ENCODE measurements around the gene PSMB7.

Gene PSMB7

GRCh38 chr9:124381170-124381945 lies 33.9 kb downstream of the PSMB7 start:
- no peak for TF ChIP-seq CTCF (IDR thresholded peaks at IDR 0.05; ENCODE audit: borderline replicate concordance, extremely low read depth, low read length, poor library complexity, severe bottlenecking)
- DNase-seq (no peak), ATAC-seq (ENCODE audit: insufficient read depth, low read depth) (no peak)
- no peaks in the 10 kb centered on the region for H3K4me1 ChIP-seq (ENCODE audit: insufficient read depth, low read length)
- H3K36me3 ChIP-seq (ENCODE audit: insufficient read depth, low read length), result peaks cover 47% of the 10 kb centered on the region
- no peaks in the 10 kb centered on the region for H3K27me3 ChIP-seq (ENCODE audit: insufficient read depth, low read length, poor library complexity)
- H3K27ac ChIP-seq (ENCODE audit: low read length), result no peak overlapping the region
- H3K4me3 ChIP-seq (ENCODE audit: low read depth in 1 of 2, low read length in 2 of 2), result no peak overlapping the region
- no peak overlapping the region for H3K4me2 ChIP-seq (ENCODE audit: insufficient read depth, low read length)
- H4K20me1 ChIP-seq (ENCODE audit: insufficient read depth, low read length), result peaks cover 43% of the 10 kb centered on the region; the same call in 1 of the 2 replicates
- no peaks in the 10 kb centered on the region for H3K9me3 ChIP-seq (ENCODE audit: insufficient read depth, low read length, severe bottlenecking)
- H2AFZ ChIP-seq (ENCODE audit: low read depth, low read length), result no peak overlapping the region
- peaks cover 43% of the 10 kb centered on the region for H3K79me2 ChIP-seq (ENCODE audit: insufficient read depth, low read length)
- no peak overlapping the region for H3K9ac ChIP-seq (ENCODE audit: low read depth, low read length)

DNA sequence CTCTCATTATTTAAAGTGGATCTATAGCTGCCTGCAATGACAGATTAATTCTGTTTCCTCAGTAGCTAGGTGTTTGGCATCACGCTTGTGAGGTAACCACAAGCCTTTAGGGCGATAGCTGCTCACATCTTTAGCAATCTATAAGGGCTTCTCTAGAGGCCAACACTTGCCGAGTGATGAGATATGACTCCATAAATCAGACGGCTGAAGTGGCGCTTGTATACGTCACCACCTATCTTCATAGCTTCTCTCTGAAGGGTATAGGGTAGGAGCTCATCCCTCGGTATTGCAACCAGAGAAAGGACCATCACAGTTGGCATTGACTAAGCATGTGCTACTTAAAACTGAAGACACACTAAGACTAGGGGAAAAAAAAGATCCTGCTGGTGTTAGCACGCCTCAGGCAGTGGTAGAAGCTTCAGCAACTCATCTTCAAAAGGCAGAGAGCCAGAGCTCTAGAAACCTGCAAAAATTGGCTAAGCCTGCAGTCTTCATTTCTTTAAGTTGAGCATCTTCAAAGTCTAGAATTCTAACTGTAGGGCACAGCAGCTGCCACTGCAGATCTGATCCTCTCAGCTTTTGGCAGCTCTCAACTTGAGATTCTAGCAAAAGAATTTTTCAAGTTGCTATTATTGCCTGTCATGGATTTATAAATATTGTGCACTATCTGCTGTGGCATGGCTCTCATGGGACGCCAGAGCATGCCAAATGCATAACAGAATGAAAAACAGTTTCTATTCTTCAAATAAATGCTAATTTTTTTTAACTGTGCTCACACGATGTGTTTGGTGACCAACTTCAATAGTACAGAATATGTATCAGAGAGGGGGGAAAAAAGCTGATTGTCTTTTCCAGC lies 37.5 kb downstream of the PSMB7 start:
- Histone ChIP-seq H3K9me3 (ENCODE audit: insufficient read depth, low read length, severe bottlenecking) (no peaks in the 10 kb centered on the region), H3K4me2 (ENCODE audit: insufficient read depth, low read length) (no peak overlapping the region), H2AFZ (ENCODE audit: low read depth, low read length) (no peak overlapping the region), H4K20me1 (ENCODE audit: insufficient read depth, low read length) (peaks cover 27% of the 10 kb centered on the region; the same call in 1 of the 2 replicates), H3K27me3 (ENCODE audit: insufficient read depth, low read length, poor library complexity) (no peaks in the 10 kb centered on the region), H3K36me3 (ENCODE audit: insufficient read depth, low read length) (peaks cover 38% of the 10 kb centered on the region), H3K9ac (ENCODE audit: low read depth, low read length) (no peak overlapping the region), H3K27ac (ENCODE audit: low read length) (no peak overlapping the region), H3K79me2 (ENCODE audit: insufficient read depth, low read length) (peaks cover 57% of the 10 kb centered on the region), H3K4me1 (ENCODE audit: insufficient read depth, low read length) (no peaks in the 10 kb centered on the region), H3K4me3 (ENCODE audit: low read depth in 1 of 2, low read length in 2 of 2) (no peak overlapping the region)
- TF ChIP-seq CTCF (IDR thresholded peaks at IDR 0.05; ENCODE audit: borderline replicate concordance, extremely low read depth, low read length, poor library complexity, severe bottlenecking) (no peak), EZH2 (IDR thresholded peaks at IDR 0.05; ENCODE audit: borderline replicate concordance, low read depth, low read length, severe bottlenecking) (no peak)
- DNase-seq (no peak), ATAC-seq (ENCODE audit: insufficient read depth, low read depth) (no peak)

GRCh38 chr9:124376329-124376728 lies 38.9 kb downstream of the PSMB7 start:
- ATAC-seq (ENCODE audit: insufficient read depth, low read depth) (no peak), DNase-seq (no peak)
- Histone ChIP-seq H3K4me1 (ENCODE audit: insufficient read depth, low read length) (no peaks in the 10 kb centered on the region), H2AFZ (ENCODE audit: low read depth, low read length) (no peak overlapping the region), H3K27ac (ENCODE audit: low read length) (no peak overlapping the region), H3K79me2 (ENCODE audit: insufficient read depth, low read length) (peaks cover 71% of the 10 kb centered on the region), H3K9me3 (ENCODE audit: insufficient read depth, low read length, severe bottlenecking) (no peaks in the 10 kb centered on the region), H3K4me2 (ENCODE audit: insufficient read depth, low read length) (no peak overlapping the region), H3K4me3 (ENCODE audit: low read depth in 1 of 2, low read length in 2 of 2) (no peak overlapping the region), H4K20me1 (ENCODE audit: insufficient read depth, low read length) (peaks cover 38% of the 10 kb centered on the region; the same call in 1 of the 2 replicates), H3K36me3 (ENCODE audit: insufficient read depth, low read length) (peaks cover 33% of the 10 kb centered on the region), H3K27me3 (ENCODE audit: insufficient read depth, low read length, poor library complexity) (no peaks in the 10 kb centered on the region), H3K9ac (ENCODE audit: low read depth, low read length) (no peak overlapping the region)
- TF ChIP-seq CTCF (IDR thresholded peaks at IDR 0.05; ENCODE audit: borderline replicate concordance, extremely low read depth, low read length, poor library complexity, severe bottlenecking), result no peak
- TF ChIP-seq EZH2 (IDR thresholded peaks at IDR 0.05; ENCODE audit: borderline replicate concordance, low read depth, low read length, severe bottlenecking), result no peak
